Lower leg skin (tissue), 4 donors: ENCODE measurements around the gene KRTAP9-8. TPM values are rescaled to one million over a fixed set of nuclear protein-coding genes. Genes with fewer than 3 reads are reported as not detected.
"Not testable (repeated sequence)": the region's sequence is repeated elsewhere in the genome, so short reads cannot be mapped to it uniquely, and the experiment has no call there.

Experiments
- DNase-seq, 2 donors: peaks; one replicate each; pipeline ENCODE4 v3.0.0-alpha.2; 2019; ENCODE audit warnings: low spot score in 2 of 2
- H3K4me3 ChIP-seq: fragments of 200-600 bp; sonication (generic); 2 replicates; pipeline ENCODE4 v1.5.1; 2017; ENCODE audit warnings: mild to moderate bottlenecking, low read depth; ENCODE audit not compliant: poor library complexity, severe bottlenecking
- POLR2A ChIP-seq, 2 donors: fragments of 450-650 bp; IDR thresholded peaks; one replicate each; pipeline ENCODE4 v1.6.1; 2016 to 2017; ENCODE audit warnings: antibody characterized with exemption in 2 of 2, mild to moderate bottlenecking in 1 of 2, moderate library complexity in 1 of 2
- WGBS, 2 donors: methylation state at CpG; one replicate each; pipeline ENCODE4 v1.1.5; 2018; 5-methylcytosine and 5-hydroxymethylcytosine counted together
- intact Hi-C: fragments of 100-400 bp; cut with DNase I; formaldehyde crosslinking; loops from one replicate; pipeline ENCODE4 v1.15.0; 2023; ENCODE audit warnings: low total_unique reads
- total RNA-seq, 4 donors: library from RNA; depleted of rRNA; stranded (reverse); fragments of >200 nt; gene quantifications; one replicate each; pipeline ENCODE4 v1.1.0, GENCODE V29; 2016
- TF ChIP-seq, protein P1 (sequence below), 3 donors: fragments of 450-650 bp; IDR thresholded peaks; one replicate each; pipeline ENCODE4 v1.5.1; 2016; ENCODE audit warnings: antibody characterized with exemption in 3 of 3, mild to moderate bottlenecking in 3 of 3, moderate library complexity in 2 of 3

Gene KRTAP9-8
- total RNA-seq, 4 donors from 2014 or later = 0.47 to 120 (median 0.97) TPM; not detected in 1

DNA sequence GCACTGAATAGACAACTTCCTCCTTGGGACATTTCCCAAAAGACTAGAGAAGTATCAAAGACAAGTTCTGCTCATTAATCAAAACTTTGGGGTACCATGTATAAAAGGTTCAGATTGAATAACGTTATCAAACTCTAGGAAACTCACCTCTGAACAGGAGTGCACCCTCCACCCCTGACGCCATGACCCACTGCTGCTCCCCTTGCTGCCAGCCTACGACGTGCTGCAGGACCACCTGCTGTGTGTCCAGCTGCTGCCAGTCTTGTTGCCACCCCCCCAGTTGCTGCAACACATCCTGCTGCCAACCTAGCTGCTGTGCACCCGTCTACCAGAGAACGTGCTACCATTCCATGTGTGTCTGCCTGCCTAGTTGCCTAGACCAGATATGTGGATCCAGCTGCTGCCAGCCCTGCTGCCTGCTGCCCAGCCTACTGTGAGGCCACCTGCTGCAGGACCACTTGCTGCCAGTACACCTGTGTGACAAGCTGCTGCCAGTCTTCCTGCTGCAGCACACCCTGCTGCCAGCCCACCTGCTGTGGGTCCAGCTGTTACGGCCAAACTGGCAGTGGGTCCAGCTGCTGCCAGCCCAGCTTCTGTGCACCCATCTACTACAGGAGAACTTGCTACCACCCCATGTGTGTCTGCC is 25.2 kb upstream of the KRTAP9-8 start:
- DNase-seq = no peak

DNA sequence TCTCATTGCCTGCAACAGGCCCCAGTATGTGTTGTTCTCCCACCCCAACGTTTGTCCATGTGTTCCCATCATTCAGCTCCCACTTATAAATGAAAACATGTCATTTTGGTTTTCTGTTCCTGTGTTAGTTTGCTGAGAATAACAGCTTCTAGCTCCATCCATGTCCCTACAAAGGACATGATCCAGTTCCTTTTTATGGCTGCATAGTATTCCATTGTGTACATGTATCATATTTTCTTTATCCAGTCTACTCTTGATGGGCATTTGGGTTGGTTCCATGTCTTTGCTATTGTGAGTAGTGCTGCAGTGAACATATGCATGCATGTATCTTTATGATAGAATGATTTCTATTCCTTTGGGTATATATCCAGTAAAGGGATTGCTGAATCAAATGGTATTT is 22.1 kb upstream of the KRTAP9-8 start:
- 69 to 84% methylated on average over 1 of the region's 1 CpG for WGBS, 2 donors
- no peak for DNase-seq
- no peak overlapping the region for H3K4me3 ChIP-seq
- intact Hi-C loops = no loop called here
- TF ChIP-seq, protein P1, sequence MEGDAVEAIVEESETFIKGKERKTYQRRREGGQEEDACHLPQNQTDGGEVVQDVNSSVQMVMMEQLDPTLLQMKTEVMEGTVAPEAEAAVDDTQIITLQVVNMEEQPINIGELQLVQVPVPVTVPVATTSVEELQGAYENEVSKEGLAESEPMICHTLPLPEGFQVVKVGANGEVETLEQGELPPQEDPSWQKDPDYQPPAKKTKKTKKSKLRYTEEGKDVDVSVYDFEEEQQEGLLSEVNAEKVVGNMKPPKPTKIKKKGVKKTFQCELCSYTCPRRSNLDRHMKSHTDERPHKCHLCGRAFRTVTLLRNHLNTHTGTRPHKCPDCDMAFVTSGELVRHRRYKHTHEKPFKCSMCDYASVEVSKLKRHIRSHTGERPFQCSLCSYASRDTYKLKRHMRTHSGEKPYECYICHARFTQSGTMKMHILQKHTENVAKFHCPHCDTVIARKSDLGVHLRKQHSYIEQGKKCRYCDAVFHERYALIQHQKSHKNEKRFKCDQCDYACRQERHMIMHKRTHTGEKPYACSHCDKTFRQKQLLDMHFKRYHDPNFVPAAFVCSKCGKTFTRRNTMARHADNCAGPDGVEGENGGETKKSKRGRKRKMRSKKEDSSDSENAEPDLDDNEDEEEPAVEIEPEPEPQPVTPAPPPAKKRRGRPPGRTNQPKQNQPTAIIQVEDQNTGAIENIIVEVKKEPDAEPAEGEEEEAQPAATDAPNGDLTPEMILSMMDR (IDR thresholded peaks at IDR 0.05) = no peak
- no peak for TF ChIP-seq POLR2A (IDR thresholded peaks at IDR 0.05)

More for the DNA sequence above, 25.2 kb upstream of the KRTAP9-8 start:
- TF ChIP-seq, protein P1 (IDR thresholded peaks at IDR 0.05) = no peak
- TF ChIP-seq POLR2A (IDR thresholded peaks at IDR 0.05) = no peak
- 77 to 84% methylated on average over 7 of the region's 7 CpGs for whole genome bisulfite sequencing, 2 donors
- intact Hi-C loops = no loop called here
- no peak overlapping the region for H3K4me3 ChIP-seq

DNA sequence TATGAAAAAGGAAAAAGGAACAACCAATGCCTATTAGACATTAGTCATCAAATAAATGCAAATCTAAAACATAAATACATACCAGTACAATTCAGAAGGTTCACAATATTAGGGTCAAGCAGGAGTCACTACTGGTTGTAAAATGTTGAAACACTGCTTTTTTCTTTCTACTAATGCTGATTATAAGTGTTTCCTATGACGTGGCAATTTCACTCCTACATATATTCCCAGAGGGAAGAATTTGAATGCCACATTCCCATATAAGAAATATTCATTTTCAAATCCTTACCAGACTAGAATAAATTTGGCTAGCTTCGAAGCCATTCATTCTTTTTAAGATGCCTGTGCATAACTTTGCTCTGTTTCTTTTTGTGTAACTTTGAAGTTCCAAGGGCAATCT is 14.0 kb upstream of the KRTAP9-8 start:
- TF ChIP-seq POLR2A (IDR thresholded peaks at IDR 0.05) = no peak
- TF ChIP-seq, protein P1 (IDR thresholded peaks at IDR 0.05) = no peak
- no peak for DNase-seq
- H3K4me3 ChIP-seq = no peak overlapping the region
- intact Hi-C loops = no loop called here
- 48 to 50% methylated on average over 2 of the region's 2 CpGs for WGBS, 2 donors

DNA sequence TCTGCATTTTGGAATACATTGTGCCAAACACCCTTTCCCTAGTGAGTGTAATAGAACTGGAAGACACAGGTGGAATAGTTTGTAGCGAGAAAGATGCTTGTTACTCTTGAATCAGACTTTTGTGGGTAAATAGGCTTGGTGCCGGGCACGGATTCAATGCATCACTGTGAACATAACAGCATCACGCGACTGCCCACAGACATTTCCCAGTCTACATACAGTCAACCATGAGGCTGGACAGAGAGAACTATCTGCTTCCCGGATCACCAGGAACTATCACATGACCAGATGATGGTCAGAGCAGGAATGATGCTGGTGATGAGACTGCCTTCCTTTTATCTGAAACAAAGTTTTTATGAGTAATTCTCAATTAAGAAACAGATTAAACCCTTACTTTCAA is 11.7 kb upstream of the KRTAP9-8 start:
- DNase-seq = no peak
- H3K4me3 ChIP-seq = no peak overlapping the region
- TF ChIP-seq, protein P1 (IDR thresholded peaks at IDR 0.05) = no peak
- TF ChIP-seq POLR2A (IDR thresholded peaks at IDR 0.05) = no peak
- WGBS, 2 donors = 91 to 93% methylated on average over 6 of the region's 6 CpGs
- intact Hi-C loops = no loop called here

DNA sequence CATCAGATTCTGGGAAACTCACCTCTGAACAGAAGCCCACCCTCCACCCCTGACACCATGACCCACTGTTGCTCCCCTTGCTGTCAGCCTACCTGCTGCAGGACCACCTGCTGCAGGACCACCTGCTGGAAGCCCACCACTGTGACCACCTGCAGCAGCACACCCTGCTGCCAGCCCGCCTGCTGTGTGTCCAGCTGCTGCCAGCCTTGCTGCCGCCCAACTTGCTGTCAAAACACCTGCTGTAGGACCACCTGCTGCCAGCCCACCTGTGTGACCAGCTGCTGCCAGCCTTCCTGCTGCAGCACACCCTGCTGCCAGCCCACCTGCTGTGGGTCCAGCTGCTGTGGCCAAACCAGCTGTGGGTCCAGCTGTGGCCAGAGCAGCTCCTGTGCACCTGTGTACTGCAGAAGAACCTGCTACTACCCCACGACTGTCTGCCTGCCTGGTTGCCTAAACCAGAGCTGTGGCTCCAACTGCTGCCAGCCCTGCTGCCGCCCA is 11.2 kb upstream of the KRTAP9-8 start, which contains the start of gene KRTAP9-2:
TSS of gene KRTAP9-2 (plus strand) at position 51 of the 498 bp plus-strand sequence. CDS start at position 58, 7 bp downstream.
- 50 to 64% methylated on average over 1 to 2 of the region's 4 CpGs for WGBS, 2 donors
- DNase-seq, intact Hi-C loops, H3K4me3 ChIP-seq: not testable (repeated sequence)

DNA sequence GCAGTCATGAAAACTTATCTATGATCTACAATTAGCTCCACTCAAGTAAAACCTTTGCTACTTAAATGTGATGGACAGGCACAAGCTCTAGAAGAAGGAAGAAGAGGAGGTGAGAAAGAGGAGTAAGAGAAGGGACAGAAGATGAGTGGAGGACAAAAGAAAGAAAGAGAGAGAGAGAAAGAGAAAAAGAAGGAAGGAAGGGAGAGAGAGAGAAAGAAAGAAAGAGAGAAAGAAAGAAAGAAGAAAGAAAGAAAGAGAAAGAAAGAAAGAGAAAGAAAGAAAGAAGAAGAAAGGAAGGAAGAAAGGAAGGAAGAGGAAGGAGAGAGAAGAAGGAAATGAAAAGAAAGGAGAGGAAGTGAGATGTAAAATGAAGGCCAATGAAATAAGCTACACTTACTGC is 7.7 kb upstream of the KRTAP9-8 start:
- no peak for TF ChIP-seq POLR2A (IDR thresholded peaks at IDR 0.05)
- TF ChIP-seq, protein P1 (IDR thresholded peaks at IDR 0.05) = no peak
- intact Hi-C loops = loop anchor here (10.0 kb wide), 1 partner anchor 465 kb away; no protein-coding TSS in a partner anchor
- no peak for DNase-seq
- H3K4me3 ChIP-seq = no peak overlapping the region
